HL-60 (cell line): ENCODE measurements around the gene NPW.

Experiments used
- CTCF ChIP-seq: IDR thresholded peaks from one replicate; pipeline ENCODE4 v1.5.1; 2011; ENCODE audit warnings: low read length, control low read depth, inconsistent platforms; ENCODE audit not compliant: insufficient read depth
- POLR2AphosphoS5 ChIP-seq: IDR thresholded peaks from 2 replicates; pipeline ENCODE4 v1.6.1; 2012; ENCODE audit warnings: low read depth
- REST ChIP-seq: IDR thresholded peaks from 2 replicates; pipeline ENCODE4 v1.6.1; 2012; ENCODE audit warnings: low read depth; ENCODE audit not compliant: insufficient replicate concordance
- SPI1 ChIP-seq: IDR thresholded peaks from 2 replicates; pipeline ENCODE4 v1.6.1; 2012; ENCODE audit warnings: low read depth, mild to moderate bottlenecking, borderline replicate concordance

DNA sequence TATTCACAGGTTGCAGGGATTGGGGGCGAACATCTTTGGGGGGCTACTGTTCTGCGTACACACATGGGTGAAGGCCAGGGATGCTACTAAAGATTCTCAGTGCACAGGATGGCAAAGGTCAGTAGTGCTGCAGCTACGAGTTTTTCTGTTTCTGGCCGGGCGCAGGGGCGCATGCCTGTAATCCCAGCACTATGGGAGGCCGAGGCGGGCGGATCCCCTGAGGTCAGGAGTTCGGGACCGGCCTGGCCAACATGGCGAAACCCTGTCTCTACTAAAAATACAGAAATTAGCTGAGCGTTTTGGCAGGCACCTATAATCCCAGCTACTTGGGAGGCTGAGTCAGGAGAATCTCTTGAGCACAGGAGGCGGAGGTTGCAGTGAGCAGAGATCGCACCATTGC, 6.1 kb upstream of the NPW start:
- TF ChIP-seq CTCF (no peak), POLR2AphosphoS5 (no peak), REST (no peak), SPI1 (no peak)
